Glutamatergic neuron (in vitro differentiated cells): Measurements from ENCODE around the gene CHMP2B. TPM values are rescaled to one million over a fixed set of nuclear protein-coding genes. Genes with fewer than 3 reads are reported as not detected.

Experiments used
- DNase-seq: peaks from one replicate; pipeline ENCODE4 v3.0.0; 2022
- H3K27ac Mint-ChIP-seq: one replicate; pipeline ENCODE4 v1.8.0; 2020; ENCODE audit warnings: mild to moderate bottlenecking, mixed read lengths, inconsistent platforms; ENCODE audit not compliant: unreplicated experiment
- H3K27me3 Mint-ChIP-seq: one replicate; pipeline ENCODE4 v1.8.0; 2020; ENCODE audit warnings: mild to moderate bottlenecking, moderate library complexity, mixed read lengths, inconsistent platforms; ENCODE audit not compliant: unreplicated experiment
- H3K36me3 Mint-ChIP-seq: one replicate; pipeline ENCODE4 v1.8.0; 2020; ENCODE audit warnings: mild to moderate bottlenecking, mixed read lengths, inconsistent platforms; ENCODE audit not compliant: unreplicated experiment
- H3K4me1 Mint-ChIP-seq: one replicate; pipeline ENCODE4 v1.8.0; 2020; ENCODE audit warnings: mild to moderate bottlenecking, low read depth, mixed read lengths, inconsistent platforms; ENCODE audit not compliant: unreplicated experiment
- H3K4me3 Mint-ChIP-seq: one replicate; pipeline ENCODE4 v1.8.0; 2020; ENCODE audit warnings: mild to moderate bottlenecking, mixed read lengths, inconsistent platforms; ENCODE audit not compliant: unreplicated experiment
- H3K9me3 Mint-ChIP-seq: one replicate; pipeline ENCODE4 v1.8.0; 2020; ENCODE audit warnings: mild to moderate bottlenecking, moderate library complexity, mixed read lengths, inconsistent platforms; ENCODE audit not compliant: unreplicated experiment
- CTCF ChIP-seq: fragments of 200-600 bp; sonication (generic); IDR thresholded peaks from one replicate; pipeline ENCODE4 v1.5.0; 2021; ENCODE audit not compliant: partially characterized antibody, unreplicated experiment
- total RNA-seq: library from RNA; stranded (reverse); fragmentation: NEBNext Ultra II Directional; extraction: Animal tissue kit (Norgen Biotek cat#: 25700); gene quantifications from one replicate; pipeline ENCODE4 v1.2.1, GENCODE V29; 2021; ENCODE audit not compliant: unreplicated experiment

Gene CHMP2B
- total RNA-seq, 1 donor from 2014 or later = 7.2 TPM

- Mint-ChIP-seq H3K27ac (no peak overlapping the region), H3K4me1 (peaks cover 10% of the 10 kb centered on the region), H3K36me3 (no peaks in the 10 kb centered on the region), H3K27me3 (peaks cover under 1% of the 10 kb centered on the region), H3K9me3 (peaks cover 4% of the 10 kb centered on the region), H3K4me3 (no peak overlapping the region)
- DNase-seq = no peak
- TF ChIP-seq CTCF = no peak
These were observed 20.5 kb upstream of the CHMP2B start for GRCh38 chr3:87206635-87207034.

- Mint-ChIP-seq H3K36me3 (no peaks in the 10 kb centered on the region), H3K4me3 (no peak overlapping the region), H3K27me3 (no peaks in the 10 kb centered on the region), H3K27ac (no peak overlapping the region), H3K4me1 (peaks cover 3% of the 10 kb centered on the region), H3K9me3 (no peaks in the 10 kb centered on the region)
- no peak for DNase-seq
- TF ChIP-seq CTCF = no peak
These were observed 19.6 kb upstream of the CHMP2B start for GRCh38 chr3:87207460-87207859.

DNA sequence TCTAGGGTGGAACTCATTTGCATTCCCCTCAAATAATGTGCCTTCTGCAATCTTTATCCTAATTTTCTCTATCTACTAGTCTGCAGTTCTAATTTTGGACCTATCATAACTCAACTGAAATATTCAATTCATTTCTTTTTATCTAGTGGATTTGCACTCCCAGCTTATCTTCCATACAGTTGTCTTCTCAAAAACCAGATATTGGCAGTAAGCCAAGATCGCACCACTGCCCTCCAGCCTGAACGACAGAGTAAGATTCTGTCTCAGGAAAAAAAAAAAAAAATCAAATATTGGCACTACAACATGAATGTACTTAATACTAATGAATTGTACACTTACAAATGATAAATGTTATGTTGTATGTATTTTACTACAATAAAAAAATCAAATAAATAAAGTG lies 18.0 kb upstream of the CHMP2B start:
- H3K36me3 Mint-ChIP-seq = no peaks in the 10 kb centered on the region
- no peak for DNase-seq
- TF ChIP-seq CTCF = no peak
- no peaks in the 10 kb centered on the region for H3K27me3 Mint-ChIP-seq
- no peak overlapping the region for H3K27ac Mint-ChIP-seq
- no peak overlapping the region for H3K4me3 Mint-ChIP-seq
- no peaks in the 10 kb centered on the region for H3K4me1 Mint-ChIP-seq
- H3K9me3 Mint-ChIP-seq = no peaks in the 10 kb centered on the region

GRCh38 chr3:87218560-87218959 lies 8.5 kb upstream of the CHMP2B start:
- H3K4me1 Mint-ChIP-seq = no peaks in the 10 kb centered on the region
- no peak overlapping the region for H3K27ac Mint-ChIP-seq
- H3K9me3 Mint-ChIP-seq = no peaks in the 10 kb centered on the region
- no peak for TF ChIP-seq CTCF
- H3K27me3 Mint-ChIP-seq = no peaks in the 10 kb centered on the region
- H3K4me3 Mint-ChIP-seq = no peak overlapping the region
- H3K36me3 Mint-ChIP-seq = no peaks in the 10 kb centered on the region
- no peak for DNase-seq

- Mint-ChIP-seq H3K27me3 (no peaks in the 10 kb centered on the region), H3K4me3 (no peak overlapping the region)
These were observed 7.5 kb upstream of the CHMP2B start for GRCh38 chr3:87219611-87220010.

More at GRCh38 chr3:87219611-87220010, 7.5 kb upstream of the CHMP2B start:
- Mint-ChIP-seq H3K36me3 (no peaks in the 10 kb centered on the region), H3K27ac (no peak overlapping the region), H3K4me1 (no peaks in the 10 kb centered on the region), H3K9me3 (no peaks in the 10 kb centered on the region)
- no peak for TF ChIP-seq CTCF
- DNase-seq = no peak
